Measurements from ENCODE around the gene MYCBPAP. TPM values are rescaled to one million over a fixed set of nuclear protein-coding genes. Genes with fewer than 3 reads are reported as not detected.

Gene MYCBPAP
- total and polyA plus RNA-seq, 2 donors from 2014 or later, result 0.72 to 2.9 TPM

DNA sequence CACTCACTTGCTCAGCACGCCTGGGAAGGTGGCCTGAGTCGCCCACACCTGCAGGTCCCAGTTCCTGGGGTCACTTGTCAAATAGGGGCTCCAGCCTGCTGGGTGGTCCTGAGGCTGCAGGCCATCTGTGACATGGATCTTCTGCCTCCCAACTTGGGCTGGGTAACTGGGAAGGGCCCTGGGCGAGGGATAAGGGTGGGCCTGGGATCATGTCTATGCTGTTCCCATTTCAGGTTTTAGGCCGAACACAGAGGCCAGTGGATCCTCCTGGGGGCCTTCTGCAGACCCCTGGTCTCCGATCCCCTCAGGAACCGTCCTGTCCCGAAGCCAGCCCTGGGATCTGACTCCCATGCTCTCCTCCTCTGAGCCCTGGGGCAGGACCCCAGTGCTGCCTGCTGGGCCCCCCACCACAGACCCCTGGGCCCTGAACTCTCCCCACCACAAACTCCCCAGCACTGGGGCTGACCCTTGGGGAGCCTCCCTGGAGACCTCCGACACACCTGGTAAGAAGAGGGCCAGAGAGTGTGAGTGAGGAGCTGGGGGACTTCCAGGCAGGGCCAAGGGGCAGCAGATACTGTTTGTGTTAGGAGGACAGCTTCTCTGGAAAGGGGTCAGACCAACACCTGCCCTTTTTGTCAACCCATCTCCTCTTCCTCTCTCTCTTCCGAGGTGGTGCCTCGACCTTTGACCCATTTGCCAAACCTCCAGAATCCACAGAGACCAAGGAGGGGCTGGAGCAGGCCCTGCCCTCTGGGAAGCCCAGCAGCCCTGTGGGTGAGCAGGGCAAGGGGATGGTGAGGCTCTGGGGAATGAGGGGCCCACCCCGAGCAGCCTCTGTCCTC, 32.5 kb downstream of the MYCBPAP start:
- Histone ChIP-seq H3K4me1 (ENCODE audit: control insufficient read depth in 2 of 3, insufficient read depth in 2 of 3, low read depth in 1 of 3, low read length in 3 of 3) (peaks cover 0 to 42% (median 5%) of the 10 kb centered on the region in 3 donors), H3K27me3 (ENCODE audit: control insufficient read depth, insufficient read depth, low read length) (no peaks in the 10 kb centered on the region), H3K4me3 (ENCODE audit: low read length in 3 of 3) (no peak overlapping the region), H3K9me3 (ENCODE audit: control insufficient read depth in 2 of 3, insufficient read depth in 1 of 3, low read length in 3 of 3) (no peaks in the 10 kb centered on the region), H3K27ac (ENCODE audit: low read depth in 2 of 2, low read length in 2 of 2) (no peak overlapping the region), H3K36me3 (ENCODE audit: control insufficient read depth in 2 of 3, insufficient read depth in 3 of 3, low read length in 3 of 3) (peaks cover 0 to 5% (median 2%) of the 10 kb centered on the region in 3 donors), H3K9ac (ENCODE audit: low read length in 3 of 3) (no peak overlapping the region)
- intact Hi-C loops (cut with DNase I), result loop anchor here (10.0 kb wide), 2 partner anchors 304 to 414 kb away; no protein-coding TSS in a partner anchor
- FAIRE-seq (no peak), DNase-seq (peak in 2 of 5 donors; percentile 55 to 72)
- TF ChIP-seq, protein P1, sequence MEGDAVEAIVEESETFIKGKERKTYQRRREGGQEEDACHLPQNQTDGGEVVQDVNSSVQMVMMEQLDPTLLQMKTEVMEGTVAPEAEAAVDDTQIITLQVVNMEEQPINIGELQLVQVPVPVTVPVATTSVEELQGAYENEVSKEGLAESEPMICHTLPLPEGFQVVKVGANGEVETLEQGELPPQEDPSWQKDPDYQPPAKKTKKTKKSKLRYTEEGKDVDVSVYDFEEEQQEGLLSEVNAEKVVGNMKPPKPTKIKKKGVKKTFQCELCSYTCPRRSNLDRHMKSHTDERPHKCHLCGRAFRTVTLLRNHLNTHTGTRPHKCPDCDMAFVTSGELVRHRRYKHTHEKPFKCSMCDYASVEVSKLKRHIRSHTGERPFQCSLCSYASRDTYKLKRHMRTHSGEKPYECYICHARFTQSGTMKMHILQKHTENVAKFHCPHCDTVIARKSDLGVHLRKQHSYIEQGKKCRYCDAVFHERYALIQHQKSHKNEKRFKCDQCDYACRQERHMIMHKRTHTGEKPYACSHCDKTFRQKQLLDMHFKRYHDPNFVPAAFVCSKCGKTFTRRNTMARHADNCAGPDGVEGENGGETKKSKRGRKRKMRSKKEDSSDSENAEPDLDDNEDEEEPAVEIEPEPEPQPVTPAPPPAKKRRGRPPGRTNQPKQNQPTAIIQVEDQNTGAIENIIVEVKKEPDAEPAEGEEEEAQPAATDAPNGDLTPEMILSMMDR (IDR thresholded peaks at IDR 0.05; ENCODE audit: borderline replicate concordance, extremely low read depth, insufficient read depth), result no peak

DNA sequence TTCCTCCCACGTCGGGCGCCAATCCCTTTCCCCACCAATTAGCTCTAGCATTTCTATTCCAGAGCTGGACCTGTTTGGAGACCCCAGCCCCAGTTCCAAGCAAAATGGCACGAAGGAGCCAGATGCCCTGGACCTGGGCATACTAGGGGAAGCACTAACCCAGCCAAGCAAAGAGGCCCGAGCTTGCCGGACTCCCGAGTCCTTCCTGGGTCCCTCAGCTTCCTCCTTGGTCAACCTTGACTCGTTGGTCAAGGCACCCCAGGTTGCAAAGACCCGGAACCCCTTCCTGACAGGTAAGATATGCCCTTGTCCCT, 33.1 kb downstream of the MYCBPAP start:
- FAIRE-seq (no peak), DNase-seq (no peak)
- H3K4me1 ChIP-seq (ENCODE audit: control insufficient read depth in 2 of 3, insufficient read depth in 2 of 3, low read depth in 1 of 3, low read length in 3 of 3), result peaks cover 0 to 37% (median 5%) of the 10 kb centered on the region in 3 donors
- H3K27me3 ChIP-seq (ENCODE audit: control insufficient read depth, insufficient read depth, low read length), result no peaks in the 10 kb centered on the region
- peak overlapping the region in 1 of 3 donors; percentile 72 for H3K4me3 ChIP-seq (ENCODE audit: low read length in 3 of 3)
- H3K27ac ChIP-seq (ENCODE audit: low read depth in 2 of 2, low read length in 2 of 2), result no peak overlapping the region
- peaks cover 0 to 5% (median 2%) of the 10 kb centered on the region in 3 donors for H3K36me3 ChIP-seq (ENCODE audit: control insufficient read depth in 2 of 3, insufficient read depth in 3 of 3, low read length in 3 of 3)
- H3K9ac ChIP-seq (ENCODE audit: low read length in 3 of 3), result peak overlapping the region in 1 of 3 donors; percentile 55
- H3K9me3 ChIP-seq (ENCODE audit: control insufficient read depth in 2 of 3, insufficient read depth in 1 of 3, low read length in 3 of 3), result no peaks in the 10 kb centered on the region
- TF ChIP-seq, protein P1 (IDR thresholded peaks at IDR 0.05; ENCODE audit: borderline replicate concordance, extremely low read depth, insufficient read depth), result no peak
- intact Hi-C loops (cut with DNase I), result loop anchor here (10.0 kb wide), 2 partner anchors 303 to 413 kb away; no protein-coding TSS in a partner anchor

DNA sequence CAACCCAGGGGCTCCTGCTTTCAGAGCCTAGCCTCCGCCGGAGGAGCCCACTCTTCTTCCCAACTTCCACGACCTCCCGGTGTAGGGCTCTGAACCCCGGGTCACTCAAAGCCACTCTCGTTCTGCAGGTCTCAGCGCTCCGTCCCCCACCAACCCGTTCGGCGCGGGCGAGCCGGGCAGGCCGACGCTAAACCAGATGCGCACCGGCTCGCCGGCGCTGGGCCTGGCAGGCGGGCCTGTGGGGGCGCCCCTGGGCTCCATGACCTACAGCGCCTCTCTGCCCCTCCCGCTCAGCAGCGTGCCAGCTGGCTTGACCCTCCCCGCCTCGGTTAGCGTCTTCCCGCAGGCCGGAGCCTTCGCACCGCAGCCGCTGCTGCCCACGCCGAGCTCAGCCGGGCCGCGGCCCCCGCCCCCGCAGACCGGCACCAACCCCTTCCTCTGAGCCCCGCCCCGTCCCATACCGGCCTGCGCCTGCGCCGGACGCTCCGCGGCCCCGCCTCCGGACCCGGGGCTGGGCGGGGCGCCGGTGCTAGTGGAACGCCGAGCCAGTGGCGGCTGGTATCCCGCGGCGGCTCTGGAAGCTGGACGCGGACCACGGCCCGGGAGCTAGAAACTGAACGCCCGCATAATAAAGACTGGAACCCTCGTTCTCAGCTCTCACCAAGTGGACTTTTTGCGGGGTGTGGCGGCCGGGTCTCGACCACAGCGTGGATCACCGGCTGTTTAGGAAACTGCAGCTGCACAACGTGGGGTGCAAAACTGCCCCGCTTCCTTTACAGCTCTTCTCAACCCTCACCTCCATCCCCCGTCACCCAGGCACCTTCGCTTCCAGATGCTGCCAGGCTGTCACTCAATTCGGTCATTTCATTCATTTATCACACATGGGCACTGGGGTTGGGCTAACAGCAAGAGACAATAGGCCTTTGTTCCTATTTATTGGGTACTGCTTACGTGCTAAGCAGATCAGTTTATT, 33.8 kb downstream of the MYCBPAP start:
- H3K4me3 ChIP-seq (ENCODE audit: low read length in 3 of 3), result peak overlapping the region; percentile 36 to 72 (median 62)
- DNase-seq, result peak; percentile 90 to 96 (median 93)
- H3K27me3 ChIP-seq (ENCODE audit: control insufficient read depth, insufficient read depth, low read length), result no peaks in the 10 kb centered on the region
- no peak overlapping the region for H3K27ac ChIP-seq (ENCODE audit: low read depth in 2 of 2, low read length in 2 of 2)
- no peak for FAIRE-seq
- H3K36me3 ChIP-seq (ENCODE audit: control insufficient read depth in 2 of 3, insufficient read depth in 3 of 3, low read length in 3 of 3), result peaks cover 0 to 5% (median 2%) of the 10 kb centered on the region in 3 donors
- TF ChIP-seq, protein P1 (IDR thresholded peaks at IDR 0.05; ENCODE audit: borderline replicate concordance, extremely low read depth, insufficient read depth), result peak; percentile 4
- no peaks in the 10 kb centered on the region for H3K9me3 ChIP-seq (ENCODE audit: control insufficient read depth in 2 of 3, insufficient read depth in 1 of 3, low read length in 3 of 3)
- H3K9ac ChIP-seq (ENCODE audit: low read length in 3 of 3), result peak overlapping the region in 2 of 3 donors; percentile 27 to 79
- H3K4me1 ChIP-seq (ENCODE audit: control insufficient read depth in 2 of 3, insufficient read depth in 2 of 3, low read depth in 1 of 3, low read length in 3 of 3), result peaks cover 0 to 40% (median 5%) of the 10 kb centered on the region in 3 donors
- intact Hi-C loops (cut with DNase I), result loop anchor here (10.0 kb wide), 2 partner anchors 303 to 413 kb away; no protein-coding TSS in a partner anchor

All from kidney (tissue), 14 donors.